Left kidney (tissue), 2 donors: ENCODE measurements around the gene KLB. TPM values are rescaled to one million over a fixed set of nuclear protein-coding genes. Genes with fewer than 3 reads are reported as not detected.

Experiments
- DNase-seq: peaks from one replicate; pipeline ENCODE4 v3.0.0-alpha.2; 2013
- polyA plus RNA-seq: library from polyadenylated mRNA; unstranded; fragments of 120-200 nt; gene quantifications from one replicate; pipeline ENCODE4 v1.2.1, GENCODE V29; 2013; ENCODE audit not compliant: insufficient read length

The KLB gene
- polyA plus RNA-seq, 1 donor: 0.27 TPM

- peak; percentile 97 for DNase-seq
These were observed 52.0 kb downstream of the KLB start, which contains the start of the genes LIAS and RPL9 for GRCh38 chr4:39458505-39459300. Gene LIAS, plus strand, starts transcription at chr4:39459056. Its CDS starts 62 bp downstream, at chr4:39459118. Gene RPL9, minus strand, starts transcription at chr4:39458922. Its CDS starts 483 bp downstream, at chr4:39458439.

- DNase-seq: no peak
These were observed 58.3 kb downstream of the KLB start for GRCh38 chr4:39464886-39465501.

- DNase-seq: no peak
These were observed 60.0 kb downstream of the KLB start for GRCh38 chr4:39466747-39467146.

- DNase-seq: no peak
These were observed 60.7 kb downstream of the KLB start for GRCh38 chr4:39467464-39467863.

- DNase-seq: peak; percentile 84
These were observed 62.8 kb downstream of the KLB start for GRCh38 chr4:39469429-39470077.

- no peak for DNase-seq
These were observed 63.7 kb downstream of the KLB start for GRCh38 chr4:39470402-39470801.

- DNase-seq: no peak
These were observed 65.7 kb downstream of the KLB start for GRCh38 chr4:39472396-39472795.

GRCh38 chr4:39476187-39476895 lies 69.6 kb downstream of the KLB start:
- DNase-seq: no peak

- no peak for DNase-seq
These were observed 73.5 kb downstream of the KLB start for GRCh38 chr4:39480251-39480650.

GRCh38 chr4:39480902-39481695 lies 74.4 kb downstream of the KLB start:
- DNase-seq: no peak

- DNase-seq: no peak
These were observed 78.0 kb downstream of the KLB start for GRCh38 chr4:39484582-39485272.

GRCh38 chr4:39486221-39486804 lies 79.6 kb downstream of the KLB start:
- no peak for DNase-seq

GRCh38 chr4:39490322-39490721 lies 83.6 kb downstream of the KLB start:
- DNase-seq: no peak

GRCh38 chr4:39494354-39494753 lies 87.6 kb downstream of the KLB start:
- DNase-seq: no peak

- no peak for DNase-seq
These were observed 88.9 kb downstream of the KLB start for GRCh38 chr4:39495446-39496213.

GRCh38 chr4:39497909-39498726 lies 91.4 kb downstream of the KLB start:
- no peak for DNase-seq

- no peak for DNase-seq
These were observed 91.9 kb downstream of the KLB start for GRCh38 chr4:39498727-39499020.
